ENCODE measurements around the gene GAL. TPM values are rescaled to one million over a fixed set of nuclear protein-coding genes. Genes with fewer than 3 reads are reported as not detected.

Gene GAL
- total and polyA plus RNA-seq, 2 of the 8 experiments (the other 6 are each of a cell fraction or from before 2014, with no cell fraction given): 81.8 to 233 TPM

GRCh38 chr11:68646832-68647231 lies 37.5 kb upstream of the GAL start:
- peaks cover 0 to 11% (median under 1%) of the 10 kb centered on the region in 4 experiments; a peak in 1 of 7 replicates for H3K4me1 ChIP-seq (replicated peaks in 1 of 4; ENCODE audit: control insufficient read depth in 3 of 4, insufficient read depth in 4 of 4, low read length in 3 of 4)
- H4K91ac ChIP-seq (replicated peaks; ENCODE audit: insufficient read length, low read length): no peak overlapping the region
- H3K23me2 ChIP-seq (ENCODE audit: low read depth, low read length): no peaks in the 10 kb centered on the region
- no peak overlapping the region for H3K23ac ChIP-seq (ENCODE audit: insufficient read length)
- H2BK5ac ChIP-seq (ENCODE audit: low read depth, low read length): no peak overlapping the region
- no peak overlapping the region for H3K4me2 ChIP-seq (ENCODE audit: insufficient read depth in 1 of 2, low read depth in 2 of 2, low read length in 2 of 2)
- no peak for DNase-seq (ENCODE audit: low read depth in 1 of 2, low spot score in 2 of 2)
- H3K36me3 ChIP-seq (ENCODE audit: control insufficient read depth in 2 of 4, insufficient read depth in 4 of 4, low read length in 3 of 4): no peaks in the 10 kb centered on the region
- no peak overlapping the region for H3K18ac ChIP-seq (ENCODE audit: extremely low read depth, low read length)
- H3K79me2 ChIP-seq (ENCODE audit: control insufficient read depth in 1 of 2, insufficient read depth in 2 of 2, low read length in 2 of 2): no peaks in the 10 kb centered on the region
- H2AK5ac ChIP-seq (ENCODE audit: low read depth, low read length): no peak overlapping the region
- no peak overlapping the region for H2BK120ac ChIP-seq (replicated peaks; ENCODE audit: low read depth, low read length)
- H4K20me1 ChIP-seq (replicated peaks in 1 of 2; ENCODE audit: control insufficient read depth in 1 of 2, insufficient read depth in 2 of 2, low read length in 2 of 2): no peaks in the 10 kb centered on the region
- peak overlapping the region; percentile 82; the same call in 1 of the 2 replicates for H2BK20ac ChIP-seq (ENCODE audit: low read length)
- WGBS, 2 experiments (ENCODE audit: extremely low coverage in 1 of 2, insufficient coverage in 1 of 2, insufficient read length in 1 of 2, insufficient replicate concordance in 2 of 2, low coverage in 1 of 2, low lambda C conversion rate in 2 of 2, missing lambda C conversion rate in 1 of 2): 75% methylated on average over 1 of the region's 1 CpG; no CpG with 5 or more reads in 1 of the 2 experiments
- H3K27me3 ChIP-seq (replicated peaks in 1 of 4; ENCODE audit: control insufficient read depth in 3 of 4, extremely low read depth in 1 of 4, insufficient read depth in 3 of 4, low read length in 3 of 4): no peaks in the 10 kb centered on the region
- H3K4me3 ChIP-seq (ENCODE audit: extremely low read depth in 1 of 4, insufficient read depth in 2 of 4, low read depth in 3 of 4, low read length in 4 of 4): no peak overlapping the region
- no peak overlapping the region for H4K8ac ChIP-seq (ENCODE audit: extremely low read depth, insufficient read depth, low read length)
- no peak overlapping the region for H3K56ac ChIP-seq (replicated peaks; ENCODE audit: insufficient read length, low read depth, low read length)
- ChIA-PET CTCF (ENCODE audit: partially characterized antibody) (interaction anchor here (0.8 to 1.1 kb wide), 4 partner anchors 13 to 140 kb away, joined by 3 to 4 read pairs (median 4); no protein-coding TSS in a partner anchor), POLR2A (ENCODE audit: partially characterized antibody) (no interaction called here)
- no peak overlapping the region for H3K14ac ChIP-seq (ENCODE audit: insufficient read length)
- H3K9ac ChIP-seq (replicated peaks in 1 of 4; ENCODE audit: extremely low read depth in 1 of 4, low read depth in 3 of 4, low read length in 3 of 4): no peak overlapping the region
- no peak overlapping the region for H2BK15ac ChIP-seq (ENCODE audit: low read length)
- peaks cover 0 to 6% of the 10 kb centered on the region in 2 experiments; a peak in 3 of 4 replicates for H3K9me3 ChIP-seq (ENCODE audit: insufficient read depth in 2 of 2, low read depth in 1 of 2, low read length in 1 of 2)
- H4K5ac ChIP-seq (ENCODE audit: insufficient read length, low read depth, low read length): no peak overlapping the region
- no peak overlapping the region for H3K4ac ChIP-seq (replicated peaks; ENCODE audit: insufficient read length, low read depth, low read length)
- FAIRE-seq: no peak
- TF ChIP-seq SIX5 (IDR thresholded peaks at IDR 0.05; ENCODE audit: low read depth, low read length): no peak
- TF ChIP-seq POU5F1 (IDR thresholded peaks at IDR 0.05; ENCODE audit: low read depth, low read length): no peak
- TF ChIP-seq CTCF (IDR thresholded peaks at IDR 0.05; ENCODE audit: control extremely low read depth in 1 of 3, insufficient read depth in 1 of 3, low read depth in 1 of 3, low read length in 3 of 3): no peak
- TF ChIP-seq SUZ12 (IDR thresholded peaks at IDR 0.05; ENCODE audit: low read length): no peak
- no peak for TF ChIP-seq ATF3 (IDR thresholded peaks at IDR 0.05; ENCODE audit: insufficient read depth, low read depth, low read length)
- no peak for TF ChIP-seq CREB1 (IDR thresholded peaks at IDR 0.05)
- H2AFZ ChIP-seq (ENCODE audit: low read length): no peak overlapping the region
- no peaks in the 10 kb centered on the region for H3K79me1 ChIP-seq (ENCODE audit: low read depth, low read length)
- H3K27ac ChIP-seq (ENCODE audit: low read depth, low read length): no peak overlapping the region
- H2BK12ac ChIP-seq (ENCODE audit: low read depth, low read length): no peak overlapping the region
